Loucy (cell line): ENCODE data around the gene ADAMTS2.

Source experiments
- H2AFZ ChIP-seq: fragments of 200-600 bp; sonication (generic); 2 replicates; pipeline ENCODE4 v1.6.0; 2016; ENCODE audit warnings: antibody characterized with exemption, mild to moderate bottlenecking, low read length, moderate library complexity
- H3F3A ChIP-seq: fragments of 200-600 bp; 2 replicates; pipeline ENCODE4 v1.6.0; 2016; ENCODE audit warnings: antibody characterized with exemption, low read depth, mild to moderate bottlenecking
- H3K27me3 ChIP-seq: fragments of 200-600 bp; sonication (generic); 2 replicates; pipeline ENCODE4 v1.6.1; 2014; ENCODE audit warnings: low read length, mild to moderate bottlenecking; ENCODE audit not compliant: insufficient read depth, poor library complexity, severe bottlenecking
- H3K36me3 ChIP-seq: fragments of 200-600 bp; sonication (generic); 2 replicates; pipeline ENCODE4 v1.6.1; 2016; ENCODE audit warnings: low read length; ENCODE audit not compliant: insufficient read depth
- H3K4me1 ChIP-seq: fragments of 200-600 bp; sonication (generic); 2 replicates; pipeline ENCODE4 v1.5.1; 2014; ENCODE audit warnings: low read length, mild to moderate bottlenecking; ENCODE audit not compliant: insufficient read depth, poor library complexity, severe bottlenecking
- H3K4me2 ChIP-seq: fragments of 200-600 bp; sonication (generic); 2 replicates; pipeline ENCODE4 v1.6.0; 2014; ENCODE audit warnings: antibody characterized with exemption, low read length, low read depth, mild to moderate bottlenecking; ENCODE audit not compliant: poor library complexity, severe bottlenecking
- H3K4me3 ChIP-seq: fragments of 200-600 bp; sonication (generic); 2 replicates; pipeline ENCODE4 v1.5.1; 2014; ENCODE audit warnings: low read length, mild to moderate bottlenecking, mixed read lengths; ENCODE audit not compliant: poor library complexity, severe bottlenecking
- H3K79me2 ChIP-seq: fragments of 200-600 bp; sonication (generic); 2 replicates; pipeline ENCODE4 v1.6.1; 2014; ENCODE audit warnings: low read length; ENCODE audit not compliant: insufficient read depth
- H3K9ac ChIP-seq: fragments of 200-600 bp; sonication (generic); 2 replicates; pipeline ENCODE4 v1.6.0; 2014; ENCODE audit warnings: mild to moderate bottlenecking, low read depth, low read length, moderate library complexity; ENCODE audit not compliant: poor library complexity, severe bottlenecking
- H3K9me2 ChIP-seq: fragments of 200-600 bp; sonication (generic); replicated peaks from 2 replicates; pipeline ENCODE4 v1.6.1; 2016; ENCODE audit warnings: low read depth, low read length, mixed read lengths
- H3K9me3 ChIP-seq: fragments of 200-600 bp; sonication (generic); 2 replicates; pipeline ENCODE4 v1.6.1; 2014; ENCODE audit warnings: mild to moderate bottlenecking, antibody characterized with exemption, low read length, low read depth; ENCODE audit not compliant: insufficient read depth
- H4K20me1 ChIP-seq: fragments of 200-600 bp; sonication (generic); 2 replicates; pipeline ENCODE4 v1.6.0; 2014; ENCODE audit warnings: antibody characterized with exemption, low read length, mild to moderate bottlenecking; ENCODE audit not compliant: insufficient read depth, poor library complexity, severe bottlenecking
- EZH2phosphoT487 ChIP-seq: fragments of 200-600 bp; IDR thresholded peaks from 2 replicates; pipeline ENCODE4 v1.6.1; 2018; ENCODE audit warnings: antibody characterized with exemption, mild to moderate bottlenecking, moderate library complexity, borderline replicate concordance
- TF ChIP-seq, protein P1 (sequence below): fragments of 200-600 bp; sonication (generic); conservative IDR thresholded peaks from 2 replicates; pipeline ENCODE4 v1.5.1; 2014; ENCODE audit warnings: mild to moderate bottlenecking, antibody characterized with exemption, low read length

ADAMTS2 gene

DNA sequence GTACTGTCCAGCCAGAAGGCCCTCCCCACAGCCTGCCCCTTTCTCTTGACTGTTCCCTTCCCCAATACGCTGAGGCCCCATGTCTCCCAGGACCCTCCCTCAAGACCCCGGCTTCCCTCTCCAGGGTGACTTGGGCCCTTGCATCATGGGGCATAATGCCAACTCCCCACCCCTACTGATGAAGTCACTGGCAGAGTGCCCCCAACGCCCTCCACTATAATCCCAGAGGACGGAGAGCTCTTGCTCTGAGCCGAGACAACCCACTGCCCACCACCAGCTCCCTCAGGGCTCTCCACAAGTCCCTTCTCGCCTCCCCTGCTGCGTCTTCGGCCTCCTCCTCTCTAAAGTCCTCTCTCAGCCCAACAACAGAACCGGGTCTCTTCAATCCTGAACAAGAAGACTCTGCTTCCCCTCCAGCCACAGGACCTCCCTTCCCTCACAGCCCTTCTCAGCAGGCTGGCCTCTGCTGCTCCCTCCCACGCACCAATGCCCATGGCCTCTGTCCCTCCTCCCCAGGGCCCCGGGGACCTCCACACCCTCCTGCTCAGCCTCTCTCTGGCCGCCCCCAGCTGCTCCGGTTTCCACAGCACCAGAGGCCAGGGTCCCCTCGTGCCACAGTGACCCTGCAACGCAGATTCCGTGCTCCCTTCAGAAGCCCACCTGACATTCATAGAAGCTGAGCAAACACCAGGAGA lies 47.6 kb downstream of the ADAMTS2 start:
- Histone ChIP-seq H3K4me3 (no peak overlapping the region), H3K4me1 (no peaks in the 10 kb centered on the region), H4K20me1 (no peaks in the 10 kb centered on the region), H2AFZ (no peak overlapping the region), H3K4me2 (no peak overlapping the region), H3K79me2 (no peaks in the 10 kb centered on the region), H3F3A (no peaks in the 10 kb centered on the region), H3K36me3 (no peaks in the 10 kb centered on the region), H3K9me3 (no peaks in the 10 kb centered on the region), H3K9me2 (no peaks in the 10 kb centered on the region), H3K9ac (no peak overlapping the region), H3K27me3 (no peaks in the 10 kb centered on the region)
- TF ChIP-seq, protein P1, sequence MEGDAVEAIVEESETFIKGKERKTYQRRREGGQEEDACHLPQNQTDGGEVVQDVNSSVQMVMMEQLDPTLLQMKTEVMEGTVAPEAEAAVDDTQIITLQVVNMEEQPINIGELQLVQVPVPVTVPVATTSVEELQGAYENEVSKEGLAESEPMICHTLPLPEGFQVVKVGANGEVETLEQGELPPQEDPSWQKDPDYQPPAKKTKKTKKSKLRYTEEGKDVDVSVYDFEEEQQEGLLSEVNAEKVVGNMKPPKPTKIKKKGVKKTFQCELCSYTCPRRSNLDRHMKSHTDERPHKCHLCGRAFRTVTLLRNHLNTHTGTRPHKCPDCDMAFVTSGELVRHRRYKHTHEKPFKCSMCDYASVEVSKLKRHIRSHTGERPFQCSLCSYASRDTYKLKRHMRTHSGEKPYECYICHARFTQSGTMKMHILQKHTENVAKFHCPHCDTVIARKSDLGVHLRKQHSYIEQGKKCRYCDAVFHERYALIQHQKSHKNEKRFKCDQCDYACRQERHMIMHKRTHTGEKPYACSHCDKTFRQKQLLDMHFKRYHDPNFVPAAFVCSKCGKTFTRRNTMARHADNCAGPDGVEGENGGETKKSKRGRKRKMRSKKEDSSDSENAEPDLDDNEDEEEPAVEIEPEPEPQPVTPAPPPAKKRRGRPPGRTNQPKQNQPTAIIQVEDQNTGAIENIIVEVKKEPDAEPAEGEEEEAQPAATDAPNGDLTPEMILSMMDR, result no peak
- no peak for TF ChIP-seq EZH2phosphoT487

DNA sequence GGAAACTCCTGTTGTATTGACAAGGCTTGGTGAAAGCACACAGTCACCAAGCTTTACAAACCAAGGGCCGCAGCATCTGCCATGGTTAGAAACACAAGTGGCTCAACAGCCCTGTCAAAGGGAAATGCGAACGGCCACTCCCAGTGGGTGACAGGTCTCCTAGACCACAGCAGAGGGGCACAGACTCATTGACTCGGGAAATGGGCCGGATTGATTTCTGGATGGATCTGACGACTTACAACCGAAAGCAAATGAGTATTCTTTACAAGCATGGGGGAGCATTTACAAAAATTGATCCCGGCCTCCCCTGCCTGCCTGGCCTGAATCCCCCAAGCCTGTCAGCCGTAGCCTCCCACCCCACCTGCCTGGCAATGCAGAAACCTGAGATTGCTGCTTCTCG lies 48.2 kb downstream of the ADAMTS2 start:
- H3K79me2 ChIP-seq, result no peaks in the 10 kb centered on the region
- H3K4me2 ChIP-seq, result no peak overlapping the region
- no peaks in the 10 kb centered on the region for H3K4me1 ChIP-seq

DNA sequence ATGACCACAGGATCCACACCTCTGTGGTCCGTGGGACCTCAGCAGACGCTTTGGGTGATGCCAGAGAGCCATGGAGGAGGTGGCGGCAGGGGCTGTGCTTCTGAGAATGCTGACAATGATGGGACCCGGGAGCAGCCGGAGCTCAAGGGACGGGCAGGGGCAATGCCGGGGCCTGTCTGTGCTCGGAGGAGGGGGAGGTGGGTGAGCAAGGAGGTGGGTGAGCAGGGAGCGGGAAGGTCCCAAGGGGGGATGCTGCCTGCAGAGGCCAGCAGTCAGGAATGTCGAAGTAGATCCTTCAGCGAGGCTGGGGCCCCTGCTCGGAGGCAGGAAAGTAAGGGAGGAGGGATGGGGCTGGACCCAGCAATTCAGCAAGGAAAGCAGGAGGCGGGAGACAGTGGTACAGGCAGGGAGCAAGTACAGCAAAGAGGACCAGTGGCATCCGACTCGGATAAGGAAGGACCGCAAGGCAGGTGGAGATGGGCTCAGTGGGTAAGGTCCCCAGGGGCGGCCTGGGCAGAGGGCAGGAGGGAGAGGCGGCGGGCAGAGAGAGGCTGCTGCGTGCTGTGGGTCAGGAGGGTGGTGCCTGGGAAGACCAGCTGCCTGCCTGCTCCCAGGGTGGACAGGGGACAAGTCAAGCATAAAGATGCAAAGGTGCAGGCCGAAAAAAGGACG lies 49.0 kb downstream of the ADAMTS2 start:
- no peaks in the 10 kb centered on the region for H3K27me3 ChIP-seq
- no peaks in the 10 kb centered on the region for H3F3A ChIP-seq
- no peaks in the 10 kb centered on the region for H3K79me2 ChIP-seq
- H3K9ac ChIP-seq, result no peak overlapping the region
- H4K20me1 ChIP-seq, result no peaks in the 10 kb centered on the region
- TF ChIP-seq, protein P1, result no peak
- TF ChIP-seq EZH2phosphoT487, result no peak
- no peaks in the 10 kb centered on the region for H3K9me3 ChIP-seq
- no peak overlapping the region for H2AFZ ChIP-seq
- H3K4me1 ChIP-seq, result no peaks in the 10 kb centered on the region
- H3K36me3 ChIP-seq, result no peaks in the 10 kb centered on the region
- H3K4me2 ChIP-seq, result no peak overlapping the region
- H3K4me3 ChIP-seq, result no peak overlapping the region
- no peaks in the 10 kb centered on the region for H3K9me2 ChIP-seq

More for the DNA sequence above, 48.2 kb downstream of the ADAMTS2 start:
- Histone ChIP-seq H2AFZ (no peak overlapping the region), H3K9ac (no peak overlapping the region), H3K4me3 (no peak overlapping the region), H4K20me1 (no peaks in the 10 kb centered on the region), H3K9me2 (no peaks in the 10 kb centered on the region), H3F3A (no peaks in the 10 kb centered on the region), H3K36me3 (no peaks in the 10 kb centered on the region), H3K27me3 (no peaks in the 10 kb centered on the region), H3K9me3 (no peaks in the 10 kb centered on the region)
- TF ChIP-seq, protein P1, result no peak
- no peak for TF ChIP-seq EZH2phosphoT487
